ENCODE measurements around the gene PER1. TPM values are rescaled to one million over a fixed set of nuclear protein-coding genes. Genes with fewer than 3 reads are reported as not detected.
A peak's percentile ranks its signal among the peaks of the same experiment; 100 is the strongest.

Gene PER1
- total and polyA plus RNA-seq, 2 of the 13 experiments (the other 11 are each of a cell fraction or from before 2014, with no cell fraction given) = 2.6 to 3.6 TPM

DNA sequence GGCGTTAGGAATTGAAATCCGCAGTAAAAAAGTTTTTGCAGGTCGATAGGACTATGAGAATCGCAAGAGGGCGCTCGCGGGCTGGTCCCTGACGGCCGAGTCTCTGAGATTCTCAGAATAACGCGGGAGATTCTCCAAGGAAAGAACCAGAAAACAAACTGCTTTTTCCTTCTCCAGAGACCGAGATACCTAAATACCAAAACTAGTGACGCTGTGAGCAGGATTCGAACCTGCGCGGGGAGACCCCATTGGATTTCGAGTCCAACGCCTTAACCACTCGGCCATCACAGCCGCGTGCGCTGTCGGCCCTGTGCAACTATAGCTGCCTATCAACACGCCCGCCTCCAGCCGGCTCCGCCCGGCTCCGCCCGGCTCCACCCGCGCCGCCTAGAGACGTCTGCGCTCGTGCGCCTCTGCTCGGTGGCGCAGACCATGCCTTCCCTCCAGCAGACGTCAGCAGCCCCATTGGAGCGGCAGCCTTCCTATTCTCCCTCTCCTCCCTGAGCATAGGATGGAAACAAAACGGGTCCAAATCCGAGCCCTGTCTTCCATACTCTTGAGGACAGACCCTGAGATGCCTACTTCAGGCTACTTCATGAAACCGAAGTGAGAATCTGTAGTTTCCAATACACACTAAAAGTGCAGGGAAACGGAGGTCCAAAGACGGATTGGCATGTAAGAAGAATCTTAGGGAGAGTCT lies 13.4 kb downstream of the PER1 start (continued):
- no peak for TF ChIP-seq SMAD9 (CRISPR knock-in tag; IDR thresholded peaks at IDR 0.05)
- no peak for TF ChIP-seq CC2D1A (CRISPR knock-in tag; IDR thresholded peaks at IDR 0.05)
- TF ChIP-seq MLX (CRISPR knock-in tag; IDR thresholded peaks at IDR 0.05) = no peak
- no peak for TF ChIP-seq MTF1 (CRISPR knock-in tag; IDR thresholded peaks at IDR 0.05)
- no peak for TF ChIP-seq ZNF672 (CRISPR knock-in tag; IDR thresholded peaks at IDR 0.05)
- TF ChIP-seq LCORL (IDR thresholded peaks at IDR 0.05) = no peak
- peak; percentile 68; the same call in 1 of the 2 replicates for TF ChIP-seq LCORL (CRISPR knock-in tag; IDR thresholded peaks at IDR 0.05)
- TF ChIP-seq TSC22D2 (CRISPR knock-in tag; IDR thresholded peaks at IDR 0.05; ENCODE audit: borderline replicate concordance) = 0 out of 2 replicates have a peak, but pooled peaks have one; percentile 44
- TF ChIP-seq, protein P1, sequence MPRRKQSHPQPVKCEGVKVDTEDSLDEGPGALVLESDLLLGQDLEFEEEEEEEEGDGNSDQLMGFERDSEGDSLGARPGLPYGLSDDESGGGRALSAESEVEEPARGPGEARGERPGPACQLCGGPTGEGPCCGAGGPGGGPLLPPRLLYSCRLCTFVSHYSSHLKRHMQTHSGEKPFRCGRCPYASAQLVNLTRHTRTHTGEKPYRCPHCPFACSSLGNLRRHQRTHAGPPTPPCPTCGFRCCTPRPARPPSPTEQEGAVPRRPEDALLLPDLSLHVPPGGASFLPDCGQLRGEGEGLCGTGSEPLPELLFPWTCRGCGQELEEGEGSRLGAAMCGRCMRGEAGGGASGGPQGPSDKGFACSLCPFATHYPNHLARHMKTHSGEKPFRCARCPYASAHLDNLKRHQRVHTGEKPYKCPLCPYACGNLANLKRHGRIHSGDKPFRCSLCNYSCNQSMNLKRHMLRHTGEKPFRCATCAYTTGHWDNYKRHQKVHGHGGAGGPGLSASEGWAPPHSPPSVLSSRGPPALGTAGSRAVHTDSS (CRISPR knock-in tag; conservative IDR thresholded peaks at IDR 0.05) = 0 out of 2 replicates have a peak, but pooled peaks have one; percentile 84
- TF ChIP-seq, protein P2, sequence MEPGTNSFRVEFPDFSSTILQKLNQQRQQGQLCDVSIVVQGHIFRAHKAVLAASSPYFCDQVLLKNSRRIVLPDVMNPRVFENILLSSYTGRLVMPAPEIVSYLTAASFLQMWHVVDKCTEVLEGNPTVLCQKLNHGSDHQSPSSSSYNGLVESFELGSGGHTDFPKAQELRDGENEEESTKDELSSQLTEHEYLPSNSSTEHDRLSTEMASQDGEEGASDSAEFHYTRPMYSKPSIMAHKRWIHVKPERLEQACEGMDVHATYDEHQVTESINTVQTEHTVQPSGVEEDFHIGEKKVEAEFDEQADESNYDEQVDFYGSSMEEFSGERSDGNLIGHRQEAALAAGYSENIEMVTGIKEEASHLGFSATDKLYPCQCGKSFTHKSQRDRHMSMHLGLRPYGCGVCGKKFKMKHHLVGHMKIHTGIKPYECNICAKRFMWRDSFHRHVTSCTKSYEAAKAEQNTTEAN (CRISPR knock-in tag; conservative IDR thresholded peaks at IDR 0.05) = 0 out of 2 replicates have a peak, but pooled peaks have one; percentile 29
- no peak for TF ChIP-seq ZNF550 (CRISPR knock-in tag; IDR thresholded peaks at IDR 0.05; ENCODE audit: borderline replicate concordance)
- TF ChIP-seq HOXA5 (CRISPR knock-in tag; IDR thresholded peaks at IDR 0.05) = peak; percentile 95; the same call in 1 of the 2 replicates
- no peak for TF ChIP-seq ZBTB40 (IDR thresholded peaks at IDR 0.05)
- peak; percentile 65; the same call in 1 of the 2 replicates for TF ChIP-seq ZBTB40 (CRISPR knock-in tag; IDR thresholded peaks at IDR 0.05)
- peak; percentile 91; the same call in 1 of the 2 replicates for TF ChIP-seq ZFP82 (CRISPR knock-in tag; IDR thresholded peaks at IDR 0.05; ENCODE audit: borderline replicate concordance)
- no peak; the same call in 1 of the 2 replicates for TF ChIP-seq ZNF782 (CRISPR knock-in tag; IDR thresholded peaks at IDR 0.05; ENCODE audit: borderline replicate concordance)
- peak; percentile 66; the same call in 1 of the 2 replicates for TF ChIP-seq ZNF256 (CRISPR knock-in tag; conservative IDR thresholded peaks at IDR 0.05)

Measured in HepG2 (cell line).